ENCODE data around the gene SLC9A6.

Gene SLC9A6

GRCh38 chrX:136025091-136025490 lies 39.9 kb downstream of the SLC9A6 start:
- no peak overlapping the region for H3K4me3 ChIP-seq (ENCODE audit: low read depth, low read length)
- no peak for DNase-seq (ENCODE audit: low read depth)
- TF ChIP-seq CTCF (IDR thresholded peaks at IDR 0.05; ENCODE audit: low read depth, low read length, missing control alignments), result no peak

GRCh38 chrX:136028383-136028984 lies 43.2 kb downstream of the SLC9A6 start:
- H3K4me3 ChIP-seq (ENCODE audit: low read depth, low read length), result no peak overlapping the region
- peak; percentile 35 for TF ChIP-seq CTCF (IDR thresholded peaks at IDR 0.05; ENCODE audit: low read depth, low read length, missing control alignments)
- DNase-seq (ENCODE audit: low read depth), result no peak

GRCh38 chrX:136029766-136030165 lies 44.5 kb downstream of the SLC9A6 start:
- no peak for DNase-seq (ENCODE audit: low read depth)
- TF ChIP-seq CTCF (IDR thresholded peaks at IDR 0.05; ENCODE audit: low read depth, low read length, missing control alignments), result no peak
- H3K4me3 ChIP-seq (ENCODE audit: low read depth, low read length), result no peak overlapping the region

GRCh38 chrX:136030303-136031191 lies 45.3 kb downstream of the SLC9A6 start:
- H3K4me3 ChIP-seq (ENCODE audit: low read depth, low read length), result no peak overlapping the region
- TF ChIP-seq CTCF (IDR thresholded peaks at IDR 0.05; ENCODE audit: low read depth, low read length, missing control alignments), result no peak
- DNase-seq (ENCODE audit: low read depth), result no peak

GRCh38 chrX:136031626-136032025 lies 46.4 kb downstream of the SLC9A6 start:
- no peak for TF ChIP-seq CTCF (IDR thresholded peaks at IDR 0.05; ENCODE audit: low read depth, low read length, missing control alignments)
- no peak overlapping the region for H3K4me3 ChIP-seq (ENCODE audit: low read depth, low read length)
- no peak for DNase-seq (ENCODE audit: low read depth)

GRCh38 chrX:136032370-136032769 lies 47.1 kb downstream of the SLC9A6 start:
- no peak for DNase-seq (ENCODE audit: low read depth)
- no peak for TF ChIP-seq CTCF (IDR thresholded peaks at IDR 0.05; ENCODE audit: low read depth, low read length, missing control alignments)
- H3K4me3 ChIP-seq (ENCODE audit: low read depth, low read length), result no peak overlapping the region

All from GM12864 (cell line).